ENCODE results near the gene NEUROD2. TPM values are rescaled to one million over a fixed set of nuclear protein-coding genes. Genes with fewer than 3 reads are reported as not detected.

The NEUROD2 gene
- total and polyA plus RNA-seq, 4 donors: not detected

DNA sequence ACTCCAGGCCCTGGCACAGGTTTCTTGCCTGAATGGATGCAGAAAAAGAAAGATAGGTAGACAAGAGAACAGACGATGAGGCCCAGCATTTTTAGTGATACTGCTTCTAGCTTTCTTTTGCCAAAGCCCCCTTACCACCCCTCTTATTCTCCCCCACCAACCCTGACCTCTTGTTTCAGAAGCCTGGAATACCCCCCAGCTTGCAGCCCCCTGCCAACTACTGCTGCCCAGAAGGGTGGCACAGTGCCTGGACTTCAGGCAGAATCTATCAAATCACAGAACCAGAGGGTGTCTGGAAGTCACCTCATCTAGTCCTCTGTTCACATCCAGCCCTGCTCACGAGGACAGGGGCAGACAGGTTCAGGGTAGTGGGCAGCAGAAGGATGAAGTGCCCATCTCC lies 35.6 kb downstream of the NEUROD2 start (continued):
- no peak for TF ChIP-seq HNF4G (IDR thresholded peaks at IDR 0.05)

- Histone ChIP-seq H3K36me3 (ENCODE audit: control insufficient read depth in 4 of 4, insufficient read depth in 3 of 4, low read depth in 1 of 4, low read length in 3 of 4) (peaks cover 2 to 37% (median 10%) of the 10 kb centered on the region in 4 donors), H3K27ac (ENCODE audit: low read depth in 1 of 2, low read length in 2 of 2) (no peak overlapping the region), H3K27me3 (ENCODE audit: control insufficient read depth in 4 of 4, insufficient read depth in 4 of 4, low read length in 3 of 4) (no peaks in the 10 kb centered on the region), H3K4me3 (ENCODE audit: low read depth in 1 of 3, low read length in 3 of 3) (no peak overlapping the region), H3K4me1 (ENCODE audit: control insufficient read depth in 4 of 4, insufficient read depth in 4 of 4, low read length in 3 of 4) (peaks cover 0 to 6% (median under 1%) of the 10 kb centered on the region in 4 donors), H3K9ac (ENCODE audit: low read depth in 1 of 2, low read length in 2 of 2) (no peak overlapping the region), H3K9me3 (ENCODE audit: control insufficient read depth in 4 of 4, low read length in 3 of 4) (peaks cover 0 to 1% (median 0%) of the 10 kb centered on the region in 4 donors)
- TF ChIP-seq, protein P1, sequence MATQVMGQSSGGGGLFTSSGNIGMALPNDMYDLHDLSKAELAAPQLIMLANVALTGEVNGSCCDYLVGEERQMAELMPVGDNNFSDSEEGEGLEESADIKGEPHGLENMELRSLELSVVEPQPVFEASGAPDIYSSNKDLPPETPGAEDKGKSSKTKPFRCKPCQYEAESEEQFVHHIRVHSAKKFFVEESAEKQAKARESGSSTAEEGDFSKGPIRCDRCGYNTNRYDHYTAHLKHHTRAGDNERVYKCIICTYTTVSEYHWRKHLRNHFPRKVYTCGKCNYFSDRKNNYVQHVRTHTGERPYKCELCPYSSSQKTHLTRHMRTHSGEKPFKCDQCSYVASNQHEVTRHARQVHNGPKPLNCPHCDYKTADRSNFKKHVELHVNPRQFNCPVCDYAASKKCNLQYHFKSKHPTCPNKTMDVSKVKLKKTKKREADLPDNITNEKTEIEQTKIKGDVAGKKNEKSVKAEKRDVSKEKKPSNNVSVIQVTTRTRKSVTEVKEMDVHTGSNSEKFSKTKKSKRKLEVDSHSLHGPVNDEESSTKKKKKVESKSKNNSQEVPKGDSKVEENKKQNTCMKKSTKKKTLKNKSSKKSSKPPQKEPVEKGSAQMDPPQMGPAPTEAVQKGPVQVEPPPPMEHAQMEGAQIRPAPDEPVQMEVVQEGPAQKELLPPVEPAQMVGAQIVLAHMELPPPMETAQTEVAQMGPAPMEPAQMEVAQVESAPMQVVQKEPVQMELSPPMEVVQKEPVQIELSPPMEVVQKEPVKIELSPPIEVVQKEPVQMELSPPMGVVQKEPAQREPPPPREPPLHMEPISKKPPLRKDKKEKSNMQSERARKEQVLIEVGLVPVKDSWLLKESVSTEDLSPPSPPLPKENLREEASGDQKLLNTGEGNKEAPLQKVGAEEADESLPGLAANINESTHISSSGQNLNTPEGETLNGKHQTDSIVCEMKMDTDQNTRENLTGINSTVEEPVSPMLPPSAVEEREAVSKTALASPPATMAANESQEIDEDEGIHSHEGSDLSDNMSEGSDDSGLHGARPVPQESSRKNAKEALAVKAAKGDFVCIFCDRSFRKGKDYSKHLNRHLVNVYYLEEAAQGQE (IDR thresholded peaks at IDR 0.05): no peak
- TF ChIP-seq CTCF (IDR thresholded peaks at IDR 0.05; ENCODE audit: low read depth, low read length, missing input control): no peak
- TF ChIP-seq SP1 (IDR thresholded peaks at IDR 0.05): no peak
- no peak for TF ChIP-seq ATF3 (IDR thresholded peaks at IDR 0.05)
- no peak for TF ChIP-seq RXRA (IDR thresholded peaks at IDR 0.05)
- TF ChIP-seq, protein P2, sequence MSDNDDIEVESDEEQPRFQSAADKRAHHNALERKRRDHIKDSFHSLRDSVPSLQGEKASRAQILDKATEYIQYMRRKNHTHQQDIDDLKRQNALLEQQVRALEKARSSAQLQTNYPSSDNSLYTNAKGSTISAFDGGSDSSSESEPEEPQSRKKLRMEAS (IDR thresholded peaks at IDR 0.05): no peak
- no peak for TF ChIP-seq NR2F2 (IDR thresholded peaks at IDR 0.05)
- no peak for TF ChIP-seq TAF1 (conservative IDR thresholded peaks at IDR 0.05)
- no peak for TF ChIP-seq JUND (IDR thresholded peaks at IDR 0.05)
- no peak for TF ChIP-seq RAD21 (IDR thresholded peaks at IDR 0.05)
- TF ChIP-seq, protein P3, sequence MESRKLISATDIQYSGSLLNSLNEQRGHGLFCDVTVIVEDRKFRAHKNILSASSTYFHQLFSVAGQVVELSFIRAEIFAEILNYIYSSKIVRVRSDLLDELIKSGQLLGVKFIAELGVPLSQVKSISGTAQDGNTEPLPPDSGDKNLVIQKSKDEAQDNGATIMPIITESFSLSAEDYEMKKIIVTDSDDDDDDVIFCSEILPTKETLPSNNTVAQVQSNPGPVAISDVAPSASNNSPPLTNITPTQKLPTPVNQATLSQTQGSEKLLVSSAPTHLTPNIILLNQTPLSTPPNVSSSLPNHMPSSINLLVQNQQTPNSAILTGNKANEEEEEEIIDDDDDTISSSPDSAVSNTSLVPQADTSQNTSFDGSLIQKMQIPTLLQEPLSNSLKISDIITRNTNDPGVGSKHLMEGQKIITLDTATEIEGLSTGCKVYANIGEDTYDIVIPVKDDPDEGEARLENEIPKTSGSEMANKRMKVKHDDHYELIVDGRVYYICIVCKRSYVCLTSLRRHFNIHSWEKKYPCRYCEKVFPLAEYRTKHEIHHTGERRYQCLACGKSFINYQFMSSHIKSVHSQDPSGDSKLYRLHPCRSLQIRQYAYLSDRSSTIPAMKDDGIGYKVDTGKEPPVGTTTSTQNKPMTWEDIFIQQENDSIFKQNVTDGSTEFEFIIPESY (IDR thresholded peaks at IDR 0.05): no peak
- no peak for TF ChIP-seq FOXA1 (IDR thresholded peaks at IDR 0.05)
- no peak for TF ChIP-seq FOXA2 (IDR thresholded peaks at IDR 0.05)
- TF ChIP-seq EGR1 (IDR thresholded peaks at IDR 0.05; ENCODE audit: low read depth in 2 of 2): no peak
- no peak for TF ChIP-seq YY1 (IDR thresholded peaks at IDR 0.05)
- no peak for TF ChIP-seq HNF4A (conservative IDR thresholded peaks at IDR 0.05)
- no peak for TF ChIP-seq HNF4G (IDR thresholded peaks at IDR 0.05)
- no peak for TF ChIP-seq GABPA (IDR thresholded peaks at IDR 0.05 in 1 of 2, conservative IDR thresholded peaks at IDR 0.05 in 1 of 2)
- no peak for DNase-seq (ENCODE audit: low spot score)
- 63% methylated on average over 1 of the region's 1 CpG for WGBS
Measured at GRCh38 chr17:39569126-39569525, 38.6 kb downstream of the NEUROD2 start.

Data from liver (tissue), 9 donors.